Loucy (cell line): ENCODE measurements around the gene RNF13.

ENCODE experiments used
- H2AFZ ChIP-seq: fragments of 200-600 bp; sonication (generic); 2 replicates; pipeline ENCODE4 v1.6.0; 2016; ENCODE audit warnings: antibody characterized with exemption, mild to moderate bottlenecking, low read length, moderate library complexity
- H3F3A ChIP-seq: fragments of 200-600 bp; 2 replicates; pipeline ENCODE4 v1.6.0; 2016; ENCODE audit warnings: antibody characterized with exemption, low read depth, mild to moderate bottlenecking
- H3K27me3 ChIP-seq: fragments of 200-600 bp; sonication (generic); 2 replicates; pipeline ENCODE4 v1.6.1; 2014; ENCODE audit warnings: low read length, mild to moderate bottlenecking; ENCODE audit not compliant: insufficient read depth, poor library complexity, severe bottlenecking
- H3K36me3 ChIP-seq: fragments of 200-600 bp; sonication (generic); 2 replicates; pipeline ENCODE4 v1.6.1; 2016; ENCODE audit warnings: low read length; ENCODE audit not compliant: insufficient read depth
- H3K4me1 ChIP-seq: fragments of 200-600 bp; sonication (generic); 2 replicates; pipeline ENCODE4 v1.5.1; 2014; ENCODE audit warnings: low read length, mild to moderate bottlenecking; ENCODE audit not compliant: insufficient read depth, poor library complexity, severe bottlenecking
- H3K4me2 ChIP-seq: fragments of 200-600 bp; sonication (generic); 2 replicates; pipeline ENCODE4 v1.6.0; 2014; ENCODE audit warnings: antibody characterized with exemption, low read length, low read depth, mild to moderate bottlenecking; ENCODE audit not compliant: poor library complexity, severe bottlenecking
- H3K4me3 ChIP-seq: fragments of 200-600 bp; sonication (generic); 2 replicates; pipeline ENCODE4 v1.5.1; 2014; ENCODE audit warnings: low read length, mild to moderate bottlenecking, mixed read lengths; ENCODE audit not compliant: poor library complexity, severe bottlenecking
- H3K79me2 ChIP-seq: fragments of 200-600 bp; sonication (generic); 2 replicates; pipeline ENCODE4 v1.6.1; 2014; ENCODE audit warnings: low read length; ENCODE audit not compliant: insufficient read depth
- H3K9ac ChIP-seq: fragments of 200-600 bp; sonication (generic); 2 replicates; pipeline ENCODE4 v1.6.0; 2014; ENCODE audit warnings: mild to moderate bottlenecking, low read depth, low read length, moderate library complexity; ENCODE audit not compliant: poor library complexity, severe bottlenecking
- H3K9me2 ChIP-seq: fragments of 200-600 bp; sonication (generic); replicated peaks from 2 replicates; pipeline ENCODE4 v1.6.1; 2016; ENCODE audit warnings: low read depth, low read length, mixed read lengths
- H3K9me3 ChIP-seq: fragments of 200-600 bp; sonication (generic); 2 replicates; pipeline ENCODE4 v1.6.1; 2014; ENCODE audit warnings: mild to moderate bottlenecking, antibody characterized with exemption, low read length, low read depth; ENCODE audit not compliant: insufficient read depth
- H4K20me1 ChIP-seq: fragments of 200-600 bp; sonication (generic); 2 replicates; pipeline ENCODE4 v1.6.0; 2014; ENCODE audit warnings: antibody characterized with exemption, low read length, mild to moderate bottlenecking; ENCODE audit not compliant: insufficient read depth, poor library complexity, severe bottlenecking
- CTCF ChIP-seq: fragments of 200-600 bp; sonication (generic); conservative IDR thresholded peaks from 2 replicates; pipeline ENCODE4 v1.5.1; 2014; ENCODE audit warnings: mild to moderate bottlenecking, antibody characterized with exemption, low read length
- EZH2phosphoT487 ChIP-seq: fragments of 200-600 bp; IDR thresholded peaks from 2 replicates; pipeline ENCODE4 v1.6.1; 2018; ENCODE audit warnings: antibody characterized with exemption, mild to moderate bottlenecking, moderate library complexity, borderline replicate concordance

The RNF13 gene

GRCh38 chr3:149920119-149920518, 107.1 kb downstream of the RNF13 start:
- Histone ChIP-seq H3K9ac (no peak overlapping the region), H4K20me1 (no peaks in the 10 kb centered on the region), H3K9me3 (no peaks in the 10 kb centered on the region), H3K79me2 (no peaks in the 10 kb centered on the region), H3K4me2 (no peak overlapping the region), H3F3A (no peaks in the 10 kb centered on the region), H3K9me2 (no peaks in the 10 kb centered on the region), H3K4me3 (no peak overlapping the region), H2AFZ (no peak overlapping the region), H3K36me3 (no peaks in the 10 kb centered on the region; the same call in 1 of the 2 replicates), H3K27me3 (no peaks in the 10 kb centered on the region), H3K4me1 (no peaks in the 10 kb centered on the region)
- TF ChIP-seq CTCF: no peak
- no peak for TF ChIP-seq EZH2phosphoT487

DNA sequence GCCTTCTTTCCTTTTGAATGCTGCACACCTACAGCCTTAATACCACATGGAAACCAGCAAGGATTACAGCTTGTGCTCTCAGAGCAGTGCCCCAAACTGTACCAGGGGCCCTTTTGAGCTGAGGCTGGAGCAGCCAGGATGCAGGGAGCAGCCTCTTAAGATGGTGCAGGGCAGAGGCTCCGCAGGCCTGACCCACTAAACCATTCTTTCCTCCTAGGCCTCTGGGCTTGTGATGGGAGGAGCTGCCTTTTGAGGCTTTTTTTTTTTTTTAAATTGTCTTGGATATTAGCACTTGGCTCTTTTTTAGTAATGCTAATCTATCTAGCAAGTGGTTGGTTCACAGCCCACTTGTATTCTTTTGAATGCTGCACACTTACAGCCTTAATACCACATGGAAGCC, 120.0 kb downstream of the RNF13 start:
- Histone ChIP-seq H2AFZ (no peak overlapping the region), H3F3A (no peaks in the 10 kb centered on the region), H3K4me3 (no peak overlapping the region), H3K36me3 (peaks cover 17% of the 10 kb centered on the region; the same call in 1 of the 2 replicates), H3K9me3 (peaks cover 7% of the 10 kb centered on the region; the same call in 1 of the 2 replicates), H3K4me1 (no peaks in the 10 kb centered on the region), H3K9ac (no peak overlapping the region), H3K4me2 (no peak overlapping the region), H3K79me2 (no peaks in the 10 kb centered on the region), H4K20me1 (no peaks in the 10 kb centered on the region), H3K9me2 (no peaks in the 10 kb centered on the region), H3K27me3 (no peaks in the 10 kb centered on the region)
- TF ChIP-seq CTCF (no peak), EZH2phosphoT487 (no peak)

DNA sequence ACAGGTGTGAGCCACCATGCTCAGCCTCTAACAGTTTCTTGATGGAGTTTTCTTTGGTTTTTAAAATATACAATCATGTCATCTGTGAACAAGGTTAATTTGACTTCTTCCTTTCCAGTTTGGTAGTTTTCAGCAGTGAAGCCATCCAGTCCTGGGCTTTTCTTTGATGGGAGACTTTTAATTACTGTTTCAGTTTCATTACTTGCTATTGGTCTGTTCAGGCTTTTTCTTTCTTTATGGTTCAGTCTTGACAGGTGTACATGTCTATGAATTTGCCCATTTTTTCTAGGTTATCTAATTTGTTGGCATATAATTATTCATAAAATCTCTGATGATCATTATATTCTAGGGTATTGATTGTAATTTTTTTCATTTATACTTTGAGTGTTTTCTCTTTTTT, 120.8 kb downstream of the RNF13 start:
- no peaks in the 10 kb centered on the region for H3K9me2 ChIP-seq
- no peak overlapping the region for H3K4me2 ChIP-seq
- no peak overlapping the region for H3K9ac ChIP-seq
- peaks cover 17% of the 10 kb centered on the region; the same call in 1 of the 2 replicates for H3K36me3 ChIP-seq
- peaks cover 7% of the 10 kb centered on the region; the same call in 1 of the 2 replicates for H3K9me3 ChIP-seq
- no peak overlapping the region for H3K4me3 ChIP-seq
- no peaks in the 10 kb centered on the region for H4K20me1 ChIP-seq
- H3F3A ChIP-seq: no peaks in the 10 kb centered on the region
- H3K27me3 ChIP-seq: no peaks in the 10 kb centered on the region
- no peaks in the 10 kb centered on the region for H3K79me2 ChIP-seq
- H3K4me1 ChIP-seq: no peaks in the 10 kb centered on the region
- no peak for TF ChIP-seq EZH2phosphoT487
- no peak for TF ChIP-seq CTCF
- H2AFZ ChIP-seq: no peak overlapping the region
